HepG2 (cell line): ENCODE data around the gene ANKUB1. TPM values are rescaled to one million over a fixed set of nuclear protein-coding genes. Genes with fewer than 3 reads are reported as not detected.

Source experiments
- ATF7 ChIP-seq, 2 experiments: fragments of 450-650 bp in 1 of 2; sonication (generic) in 1 of 2; formaldehyde crosslinking in 1 of 2; IDR thresholded peaks; 2 replicates each; pipeline versions ENCODE4 v1.4.0 to v1.6.1; 2016 to 2020; ENCODE audit warnings: antibody characterized with exemption in 1 of 2, mild to moderate bottlenecking in 1 of 2, missing genetic modification reagents in 1 of 2
- CHCHD3 ChIP-seq: sonication (generic); formaldehyde crosslinking; IDR thresholded peaks from 2 replicates; pipeline ENCODE4 v1.8.0; 2022; ENCODE audit warnings: mild to moderate bottlenecking, missing genetic modification reagents, moderate library complexity
- DNMT1 ChIP-seq: sonication (generic); formaldehyde crosslinking; IDR thresholded peaks from 2 replicates; pipeline ENCODE4 v1.5.1; 2020; ENCODE audit warnings: mild to moderate bottlenecking, missing genetic modification reagents
- ETS1 ChIP-seq: sonication (generic); formaldehyde crosslinking; IDR thresholded peaks from 2 replicates; pipeline ENCODE4 v1.4.0; 2020; ENCODE audit warnings: missing genetic modification reagents
- HNRNPL ChIP-seq: fragments of 200-400 bp; formaldehyde crosslinking; IDR thresholded peaks from 2 replicates; pipeline ENCODE4 v1.6.1; 2017; ENCODE audit warnings: mild to moderate bottlenecking, low read depth, low read length
- KAT7 ChIP-seq: IDR thresholded peaks from 2 replicates; pipeline ENCODE4 v1.6.1; 2018; ENCODE audit warnings: borderline replicate concordance, missing compliant biosample characterization
- MLX ChIP-seq: IDR thresholded peaks from 2 replicates; pipeline ENCODE4 v1.6.1; 2016
- POLR2G ChIP-seq: fragments of 200-400 bp; formaldehyde crosslinking; IDR thresholded peaks from 2 replicates; pipeline ENCODE4 v1.6.1; 2018; ENCODE audit warnings: mild to moderate bottlenecking, low read depth, low read length, moderate library complexity
- SKIL ChIP-seq: sonication (generic); formaldehyde crosslinking; IDR thresholded peaks from 2 replicates; pipeline ENCODE4 v1.8.0; 2022; ENCODE audit warnings: missing genetic modification reagents, mild to moderate bottlenecking, moderate library complexity, borderline replicate concordance
- ZNF24 ChIP-seq: fragments of 450-650 bp; IDR thresholded peaks from 2 replicates; pipeline ENCODE4 v1.6.1; 2017; ENCODE audit warnings: antibody characterized with exemption, mild to moderate bottlenecking
- ZNF260 ChIP-seq: sonication (generic); formaldehyde crosslinking; IDR thresholded peaks from 2 replicates; pipeline ENCODE4 v1.4.0; 2020; ENCODE audit warnings: missing genetic modification reagents, low read depth, mild to moderate bottlenecking, borderline replicate concordance
- ZNF329 ChIP-seq: sonication (generic); formaldehyde crosslinking; IDR thresholded peaks from 2 replicates; pipeline ENCODE4 v1.9.0; 2021; ENCODE audit warnings: low read depth, mild to moderate bottlenecking, missing genetic modification reagents
- ZNF382 ChIP-seq: sonication (generic); formaldehyde crosslinking; IDR thresholded peaks from 2 replicates; pipeline ENCODE4 v1.5.0; 2020; ENCODE audit warnings: missing genetic modification reagents, mild to moderate bottlenecking, borderline replicate concordance
- ZNF558 ChIP-seq: sonication (generic); formaldehyde crosslinking; IDR thresholded peaks from 2 replicates; pipeline ENCODE4 v1.9.0; 2022; ENCODE audit warnings: mild to moderate bottlenecking, missing genetic modification reagents, borderline replicate concordance
- ZNF605 ChIP-seq: sonication (generic); formaldehyde crosslinking; IDR thresholded peaks from 2 replicates; pipeline ENCODE4 v1.8.0; 2022; ENCODE audit warnings: mild to moderate bottlenecking, missing genetic modification reagents
- ZNF7 ChIP-seq: IDR thresholded peaks from 2 replicates; pipeline ENCODE4 v1.6.1; 2016; ENCODE audit warnings: missing biosample characterization, missing genetic modification reagents
- polyA plus RNA-seq, 8 experiments: library from polyadenylated mRNA; depleted of rRNA in 3 of 8; stranded (reverse) in 7 of 8; unstranded in 1 of 8; fragments of >200 nt; fragmentation: Illumina TruSeq in 4 of 8; extraction: Trizol in 4 of 8; gene quantifications; 2 replicates each; pipeline versions ENCODE4 v1.2.1 to v1.2.3, GENCODE V29; 2011 to 2016; ENCODE audit warnings: low read depth in 4 of 8, missing spikeins in 1 of 8, mixed read lengths in 1 of 8; ENCODE audit not compliant: insufficient read depth in 1 of 8
- total RNA-seq, 5 experiments: library from RNA; depleted of rRNA; stranded (reverse); fragments of >200 nt; fragmentation: Illumina TruSeq; extraction: Trizol; gene quantifications; 2 replicates each; pipeline ENCODE4 v1.2.3, GENCODE V29; 2016; ENCODE audit warnings: low read depth in 1 of 5
- TF ChIP-seq, protein P1 (sequence below): IDR thresholded peaks from 2 replicates; pipeline ENCODE4 v1.6.1; 2016; ENCODE audit warnings: missing biosample characterization, missing genetic modification reagents, low read depth
- TF ChIP-seq, protein P2 (sequence below): sonication (generic); formaldehyde crosslinking; IDR thresholded peaks from 2 replicates; pipeline ENCODE4 v1.8.0; 2022; ENCODE audit warnings: mild to moderate bottlenecking, missing genetic modification reagents, moderate library complexity
- TF ChIP-seq, protein P3 (sequence below): sonication (generic); formaldehyde crosslinking; IDR thresholded peaks from 2 replicates; pipeline ENCODE4 v1.4.0; 2020; ENCODE audit warnings: missing genetic modification reagents, borderline replicate concordance

Gene ANKUB1
- total and polyA plus RNA-seq, 2 of the 13 experiments (the other 11 are each of a cell fraction or from before 2014, with no cell fraction given) = not detected

DNA sequence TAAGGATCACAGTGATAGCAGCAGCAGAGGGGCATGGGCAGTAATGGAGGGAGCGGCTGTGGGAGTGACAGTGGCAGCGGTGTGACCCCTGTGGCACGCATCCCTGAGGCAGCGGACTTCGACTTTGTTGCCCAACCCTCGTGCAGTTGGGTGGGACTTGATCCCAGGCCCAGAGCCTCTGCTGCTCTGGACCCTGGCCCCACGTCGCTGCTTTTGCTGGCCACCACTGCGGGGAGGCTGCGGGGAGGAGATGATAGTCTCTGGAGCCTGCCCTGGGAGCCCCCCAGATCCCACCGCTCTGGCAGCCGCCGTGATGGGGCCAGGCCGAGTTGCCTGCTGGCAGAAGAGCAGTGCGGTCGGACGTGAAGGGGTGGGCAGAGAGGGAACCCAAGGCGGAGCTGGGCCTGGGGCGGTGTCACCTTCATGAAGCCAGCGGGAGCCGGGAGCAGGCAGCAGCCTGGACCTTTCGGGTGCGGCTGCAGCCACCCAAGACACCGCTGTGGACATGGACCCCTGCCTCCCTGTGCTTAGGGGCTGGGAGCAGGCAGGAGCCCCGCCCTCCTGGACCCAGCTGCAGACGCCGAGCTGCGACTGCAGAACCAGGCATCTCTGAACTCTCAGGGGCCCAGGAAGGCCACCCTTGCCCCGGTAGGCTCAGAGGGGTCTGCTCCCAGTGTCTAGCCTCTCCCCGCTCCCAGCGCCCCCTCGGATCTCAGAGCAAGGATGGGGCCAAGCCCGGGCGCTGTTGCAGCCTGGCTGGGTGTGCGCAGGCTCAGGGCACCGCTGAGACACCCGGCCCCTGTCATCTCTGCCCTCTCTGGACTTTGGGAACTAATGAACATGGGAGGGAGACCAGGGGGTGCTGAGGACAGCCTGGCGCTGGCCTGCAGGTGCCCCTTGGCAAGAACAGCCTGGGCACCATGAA is 78.4 kb downstream of the ANKUB1 start (continued):
- TF ChIP-seq, protein P1, sequence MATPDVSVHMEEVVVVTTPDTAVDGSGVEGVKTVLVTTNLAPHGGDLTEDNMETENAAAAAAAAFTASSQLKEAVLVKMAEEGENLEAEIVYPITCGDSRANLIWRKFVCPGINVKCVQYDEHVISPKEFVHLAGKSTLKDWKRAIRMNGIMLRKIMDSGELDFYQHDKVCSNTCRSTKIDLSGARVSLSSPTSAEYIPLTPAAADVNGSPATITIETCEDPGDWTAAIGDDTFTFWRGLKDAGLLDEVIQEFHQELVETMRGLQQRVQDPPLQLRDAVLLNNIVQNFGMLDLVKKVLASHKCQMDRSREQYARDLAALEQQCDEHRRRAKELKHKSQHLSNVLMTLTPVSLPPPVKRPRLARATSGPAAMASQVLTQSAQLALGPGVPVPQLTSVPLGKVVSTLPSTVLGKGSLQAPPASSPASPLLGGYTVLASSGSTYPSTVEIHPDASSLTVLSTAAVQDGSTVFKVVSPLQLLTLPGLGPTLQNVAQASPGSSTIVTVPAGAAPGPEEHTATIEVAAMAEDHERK (CRISPR knock-in tag) = no peak
- TF ChIP-seq ZNF7 (CRISPR knock-in tag) (no peak), CHCHD3 (peak; percentile 63; the same call in 1 of the 2 replicates), HNRNPL (peak; percentile 82), POLR2G (no peak), MLX (CRISPR knock-in tag) (no peak), ZNF605 (no peak), ETS1 (no peak), ZNF558 (CRISPR knock-in tag) (peak; percentile 29; the same call in 1 of the 2 replicates), ZNF329 (CRISPR knock-in tag) (no peak), KAT7 (CRISPR knock-in tag) (no peak), SKIL (no peak), ZNF382 (CRISPR knock-in tag) (no peak), ATF7 (IDR thresholded peaks at IDR 0.05) (no peak), ATF7 (CRISPR knock-in tag; IDR thresholded peaks at IDR 0.05) (peak; percentile 46; the same call in 1 of the 2 replicates), ZNF260 (no peak), DNMT1 (CRISPR knock-in tag) (peak; percentile 62; the same call in 1 of the 2 replicates), ZNF24 (no peak)
- TF ChIP-seq, protein P2, sequence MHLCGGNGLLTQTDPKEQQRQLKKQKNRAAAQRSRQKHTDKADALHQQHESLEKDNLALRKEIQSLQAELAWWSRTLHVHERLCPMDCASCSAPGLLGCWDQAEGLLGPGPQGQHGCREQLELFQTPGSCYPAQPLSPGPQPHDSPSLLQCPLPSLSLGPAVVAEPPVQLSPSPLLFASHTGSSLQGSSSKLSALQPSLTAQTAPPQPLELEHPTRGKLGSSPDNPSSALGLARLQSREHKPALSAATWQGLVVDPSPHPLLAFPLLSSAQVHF (CRISPR knock-in tag) = no peak
- TF ChIP-seq, protein P3, sequence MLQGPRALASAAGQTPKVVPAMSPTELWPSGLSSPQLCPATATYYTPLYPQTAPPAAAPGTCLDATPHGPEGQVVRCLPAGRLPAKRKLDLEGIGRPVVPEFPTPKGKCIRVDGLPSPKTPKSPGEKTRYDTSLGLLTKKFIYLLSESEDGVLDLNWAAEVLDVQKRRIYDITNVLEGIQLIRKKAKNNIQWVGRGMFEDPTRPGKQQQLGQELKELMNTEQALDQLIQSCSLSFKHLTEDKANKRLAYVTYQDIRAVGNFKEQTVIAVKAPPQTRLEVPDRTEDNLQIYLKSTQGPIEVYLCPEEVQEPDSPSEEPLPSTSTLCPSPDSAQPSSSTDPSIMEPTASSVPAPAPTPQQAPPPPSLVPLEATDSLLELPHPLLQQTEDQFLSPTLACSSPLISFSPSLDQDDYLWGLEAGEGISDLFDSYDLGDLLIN (CRISPR knock-in tag) = no peak
